Activated CD4-positive, alpha-beta T cell treated with anti-CD3 and anti-CD28 coated beads, Interleukin-2, amount 10 ng/mL, durations not matched to agents 24 days and 14 days (primary cell): Measurements from ENCODE around the gene LTBP2. TPM values are rescaled to one million over a fixed set of nuclear protein-coding genes. Genes with fewer than 3 reads are reported as not detected.

Experiments used
- DNase-seq: peaks from one replicate; pipeline ENCODE4 v3.0.0; 2022
- H3K27ac Mint-ChIP-seq: one replicate; pipeline ENCODE4 v1.8.0; 2022; ENCODE audit warnings: mild to moderate bottlenecking, mixed read lengths
- H3K27me3 Mint-ChIP-seq: one replicate; pipeline ENCODE4 v1.8.0; 2022; ENCODE audit warnings: mixed read lengths
- H3K36me3 Mint-ChIP-seq: one replicate; pipeline ENCODE4 v1.8.0; 2022; ENCODE audit warnings: low read depth, mild to moderate bottlenecking, mixed read lengths
- H3K4me1 Mint-ChIP-seq: one replicate; pipeline ENCODE4 v1.8.0; 2021; ENCODE audit warnings: mixed read lengths
- H3K4me3 Mint-ChIP-seq: one replicate; pipeline ENCODE4 v1.8.0; 2022; ENCODE audit warnings: mild to moderate bottlenecking, moderate library complexity, mixed read lengths
- H3K9me3 Mint-ChIP-seq: one replicate; pipeline ENCODE4 v1.8.0; 2021; ENCODE audit warnings: mixed read lengths
- intact Hi-C: fragments of 100-400 bp; cut with micrococcal nuclease; formaldehyde crosslinking; loops from one replicate; pipeline ENCODE4 v1.15.1; 2023
- total RNA-seq: library from RNA; stranded (reverse); gene quantifications from 2 replicates; pipeline ENCODE4 v1.2.3, GENCODE V29; 2022

The LTBP2 gene
- total RNA-seq, 1 donor from 2014 or later: 0.05 TPM

DNA sequence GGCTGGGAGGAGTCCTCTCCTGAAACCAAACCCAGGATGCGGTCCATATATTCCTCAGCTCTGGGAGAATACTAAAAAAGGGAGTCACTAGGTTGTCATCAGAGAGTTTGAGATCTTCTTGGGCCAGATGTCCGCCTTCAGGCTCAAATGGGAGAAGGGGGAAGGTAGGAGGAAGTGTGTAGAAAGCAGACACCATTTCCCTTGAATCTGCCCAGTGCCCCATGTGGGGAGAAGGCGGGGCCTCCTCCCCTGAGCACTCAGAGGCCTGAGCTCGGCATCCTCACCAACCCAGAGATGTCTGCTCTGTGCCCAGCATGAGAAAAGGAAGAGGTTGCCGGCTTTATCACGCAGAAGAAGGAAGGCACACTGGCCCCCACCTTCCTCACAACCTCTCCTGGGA is 37.3 kb downstream of the LTBP2 start:
- intact Hi-C loops: loop anchor here (5.0 kb wide), 1 partner anchor 43 kb away; no protein-coding TSS in a partner anchor
- Mint-ChIP-seq H3K9me3 (no peaks in the 10 kb centered on the region), H3K27me3 (peaks cover 18% of the 10 kb centered on the region), H3K27ac (no peak overlapping the region), H3K4me1 (peaks cover 37% of the 10 kb centered on the region), H3K4me3 (no peak overlapping the region), H3K36me3 (no peaks in the 10 kb centered on the region)
- DNase-seq: no peak

DNA sequence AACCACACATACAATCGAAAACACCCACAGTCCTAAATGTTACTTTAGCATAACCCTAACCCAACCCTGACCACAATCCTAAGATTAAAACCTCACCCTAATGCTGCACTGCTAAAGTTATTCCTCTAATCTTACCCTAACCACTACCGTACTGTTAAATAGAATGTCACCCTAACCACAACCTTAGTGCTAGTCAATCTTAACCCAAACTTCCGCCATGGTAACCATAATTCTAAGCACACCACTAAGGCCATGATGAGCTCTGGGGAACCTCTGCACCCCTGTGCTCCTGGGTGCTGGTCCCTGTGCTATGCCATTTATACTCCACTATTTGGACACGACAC is 38.0 kb downstream of the LTBP2 start:
- Mint-ChIP-seq H3K27ac (no peak overlapping the region), H3K27me3 (peaks cover 18% of the 10 kb centered on the region), H3K4me1 (peaks cover 31% of the 10 kb centered on the region), H3K4me3 (no peak overlapping the region), H3K36me3 (no peaks in the 10 kb centered on the region), H3K9me3 (no peaks in the 10 kb centered on the region)
- intact Hi-C loops: loop anchor here (5.0 kb wide), 1 partner anchor 43 kb away; no protein-coding TSS in a partner anchor
- peak; percentile 62 for DNase-seq

DNA sequence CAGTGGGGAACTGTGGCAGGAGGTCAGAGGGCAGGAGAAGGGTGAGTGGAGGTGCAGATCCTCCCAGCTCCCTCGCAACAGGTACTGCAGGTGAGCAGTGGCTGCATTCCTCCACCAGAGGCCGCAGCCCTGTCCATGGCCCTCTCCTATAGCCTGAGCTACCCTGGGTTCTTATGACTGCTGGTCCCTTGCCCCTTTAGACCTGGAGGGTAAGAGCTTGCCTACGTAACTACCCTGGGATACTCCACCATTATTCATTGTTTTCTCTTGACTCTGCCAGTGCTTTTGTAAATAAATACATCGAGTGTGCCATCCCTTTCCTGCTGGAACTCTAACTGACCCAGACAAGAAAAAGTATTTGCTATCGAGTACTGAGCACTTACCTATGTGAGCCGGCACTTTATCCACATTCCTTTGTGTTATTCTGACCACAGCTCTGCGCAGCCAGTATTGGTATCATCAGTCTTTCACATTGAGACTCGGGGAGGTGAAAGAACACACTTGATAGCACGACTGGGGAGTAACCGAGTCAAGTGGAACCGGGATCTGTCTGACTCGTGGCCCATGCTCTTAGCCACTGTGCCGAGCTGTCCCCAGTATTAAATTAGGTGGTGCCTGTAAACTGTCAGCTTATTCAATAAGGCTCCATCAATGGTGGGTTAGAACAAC is 38.5 kb downstream of the LTBP2 start:
- no peak overlapping the region for H3K4me3 Mint-ChIP-seq
- no peaks in the 10 kb centered on the region for H3K9me3 Mint-ChIP-seq
- H3K27me3 Mint-ChIP-seq: peaks cover 18% of the 10 kb centered on the region
- intact Hi-C loops: loop anchor here (5.0 kb wide), 1 partner anchor 44 kb away; no protein-coding TSS in a partner anchor
- H3K36me3 Mint-ChIP-seq: no peaks in the 10 kb centered on the region
- no peak for DNase-seq
- no peak overlapping the region for H3K27ac Mint-ChIP-seq
- peaks cover 30% of the 10 kb centered on the region for H3K4me1 Mint-ChIP-seq

DNA sequence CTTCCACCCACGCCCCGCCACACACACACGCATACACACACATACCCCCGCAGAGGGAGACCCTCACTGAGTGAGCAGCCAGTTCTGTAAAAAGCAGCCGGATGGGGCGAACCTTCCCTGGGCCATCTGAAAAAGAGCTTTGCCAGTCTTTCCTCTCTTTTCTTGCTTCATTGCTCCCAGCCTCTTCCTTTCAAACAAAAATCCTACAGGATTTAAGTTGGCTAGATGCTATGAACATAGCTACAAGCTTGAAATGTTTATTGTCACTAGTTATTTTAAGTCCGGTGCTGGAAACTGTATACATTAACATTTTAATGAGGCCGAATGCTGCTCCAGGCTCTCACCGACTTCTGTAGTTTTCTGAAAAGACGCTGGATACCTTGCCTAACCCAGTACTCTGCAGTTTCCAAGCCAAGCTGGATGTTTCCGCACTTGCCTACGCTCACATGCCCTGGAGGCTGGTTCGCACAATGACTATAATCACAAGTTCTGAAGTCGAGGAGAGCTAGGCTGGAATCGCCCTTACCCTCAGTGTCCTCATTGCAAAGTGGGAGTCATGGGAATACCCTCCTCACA is 39.2 kb downstream of the LTBP2 start:
- Mint-ChIP-seq H3K27me3 (peaks cover 22% of the 10 kb centered on the region), H3K4me1 (peaks cover 26% of the 10 kb centered on the region), H3K4me3 (no peak overlapping the region), H3K36me3 (no peaks in the 10 kb centered on the region), H3K9me3 (no peaks in the 10 kb centered on the region), H3K27ac (no peak overlapping the region)
- intact Hi-C loops: loop anchor here (5.0 kb wide), 1 partner anchor 44 kb away; no protein-coding TSS in a partner anchor
- DNase-seq: no peak

DNA sequence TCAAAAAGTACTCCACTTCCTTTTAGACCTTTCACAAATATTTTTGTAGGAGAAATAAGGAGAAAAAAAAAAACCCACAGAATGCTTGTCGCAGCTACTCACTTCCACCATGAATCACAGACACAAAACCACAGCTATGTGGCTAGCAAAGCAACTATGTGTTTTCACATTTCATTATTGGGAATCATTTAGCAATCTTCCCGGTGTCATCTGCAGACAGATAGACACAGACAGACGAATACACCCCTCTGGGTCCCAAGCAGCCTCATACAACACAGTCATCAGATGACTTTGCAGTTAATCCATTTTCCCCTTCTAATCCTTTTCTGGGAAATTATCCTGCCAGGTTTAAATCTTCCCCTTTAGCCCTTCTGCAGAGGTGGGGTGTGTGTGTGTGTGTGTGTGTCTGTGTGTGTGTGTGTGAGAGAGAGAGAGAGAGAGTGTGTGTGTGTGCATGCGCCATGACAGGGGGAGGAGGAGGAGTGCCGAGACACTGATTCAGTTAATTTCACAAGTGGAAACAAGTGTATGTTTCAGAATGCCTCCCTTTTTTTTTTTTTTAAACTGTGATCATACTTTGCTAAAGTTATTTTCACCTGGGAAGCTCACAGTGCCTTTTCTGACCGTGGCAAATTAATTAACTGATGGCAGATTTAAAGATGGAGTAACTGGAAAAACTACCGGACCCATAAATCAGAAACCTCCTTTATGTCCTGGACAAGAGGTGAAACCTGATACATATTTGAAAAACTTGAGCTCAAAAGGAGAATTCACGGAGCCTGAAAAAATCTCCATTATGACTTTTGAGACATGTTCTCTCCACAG is 39.9 kb downstream of the LTBP2 start:
- H3K4me3 Mint-ChIP-seq: peak overlapping the region; percentile 22
- H3K36me3 Mint-ChIP-seq: no peaks in the 10 kb centered on the region
- H3K27me3 Mint-ChIP-seq: peaks cover 19% of the 10 kb centered on the region
- H3K27ac Mint-ChIP-seq: peak overlapping the region; percentile 82
- intact Hi-C loops: loop anchor here (5.0 kb wide), 1 partner anchor 45 kb away; no protein-coding TSS in a partner anchor
- no peak for DNase-seq
- peaks cover 26% of the 10 kb centered on the region for H3K4me1 Mint-ChIP-seq
- H3K9me3 Mint-ChIP-seq: no peaks in the 10 kb centered on the region

DNA sequence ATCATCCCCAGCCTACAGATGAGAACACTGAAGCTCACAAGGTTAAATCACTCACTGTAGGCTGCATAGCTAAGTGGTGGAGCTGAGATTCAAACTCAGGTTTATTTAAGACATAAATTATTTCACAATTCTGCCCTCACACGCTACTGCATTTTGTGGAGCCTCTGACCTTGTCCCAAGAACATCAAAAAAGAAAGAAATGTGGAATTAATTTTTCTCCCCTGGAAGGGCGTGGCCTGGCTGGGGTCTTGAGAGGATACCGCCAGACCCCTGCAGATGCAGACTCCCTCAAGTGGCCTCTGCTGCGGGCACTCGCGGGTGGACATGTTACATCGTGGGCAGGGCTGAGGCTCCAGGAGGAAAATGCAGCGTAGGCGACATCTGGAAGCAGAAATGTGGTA is 40.6 kb downstream of the LTBP2 start:
- H3K36me3 Mint-ChIP-seq: no peaks in the 10 kb centered on the region
- no peak overlapping the region for H3K27ac Mint-ChIP-seq
- intact Hi-C loops: loop anchor here (5.0 kb wide), 1 partner anchor 46 kb away; no protein-coding TSS in a partner anchor
- H3K4me1 Mint-ChIP-seq: peaks cover 26% of the 10 kb centered on the region
- H3K4me3 Mint-ChIP-seq: peak overlapping the region; percentile 31
- H3K27me3 Mint-ChIP-seq: peaks cover 16% of the 10 kb centered on the region
- DNase-seq: no peak
- H3K9me3 Mint-ChIP-seq: no peaks in the 10 kb centered on the region

DNA sequence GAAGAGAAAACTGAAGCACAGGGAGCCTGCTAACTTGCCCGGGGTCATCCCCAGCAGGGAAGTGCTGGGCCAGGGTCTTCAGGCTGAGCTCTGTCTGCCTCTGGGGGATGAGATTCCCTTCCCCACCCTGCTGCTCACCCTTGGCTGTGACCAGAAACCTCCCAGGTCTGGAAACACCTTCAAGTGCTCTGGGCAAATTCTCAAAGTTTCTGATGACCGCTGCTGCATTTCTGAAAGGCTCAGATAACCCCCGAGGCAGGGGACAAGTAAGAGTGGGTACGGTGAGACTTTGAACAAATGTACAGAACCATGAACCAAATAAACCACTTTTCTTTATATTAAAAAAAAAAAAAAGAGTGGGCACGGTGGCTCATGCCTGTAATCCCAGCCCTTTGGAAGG is 41.3 kb downstream of the LTBP2 start:
- no peaks in the 10 kb centered on the region for H3K9me3 Mint-ChIP-seq
- no peak overlapping the region for H3K4me3 Mint-ChIP-seq
- H3K36me3 Mint-ChIP-seq: no peaks in the 10 kb centered on the region
- intact Hi-C loops: loop anchor here (5.0 kb wide), 1 partner anchor 47 kb away; no protein-coding TSS in a partner anchor
- peaks cover 18% of the 10 kb centered on the region for H3K27me3 Mint-ChIP-seq
- DNase-seq: no peak
- peaks cover 25% of the 10 kb centered on the region for H3K4me1 Mint-ChIP-seq
- H3K27ac Mint-ChIP-seq: no peak overlapping the region

DNA sequence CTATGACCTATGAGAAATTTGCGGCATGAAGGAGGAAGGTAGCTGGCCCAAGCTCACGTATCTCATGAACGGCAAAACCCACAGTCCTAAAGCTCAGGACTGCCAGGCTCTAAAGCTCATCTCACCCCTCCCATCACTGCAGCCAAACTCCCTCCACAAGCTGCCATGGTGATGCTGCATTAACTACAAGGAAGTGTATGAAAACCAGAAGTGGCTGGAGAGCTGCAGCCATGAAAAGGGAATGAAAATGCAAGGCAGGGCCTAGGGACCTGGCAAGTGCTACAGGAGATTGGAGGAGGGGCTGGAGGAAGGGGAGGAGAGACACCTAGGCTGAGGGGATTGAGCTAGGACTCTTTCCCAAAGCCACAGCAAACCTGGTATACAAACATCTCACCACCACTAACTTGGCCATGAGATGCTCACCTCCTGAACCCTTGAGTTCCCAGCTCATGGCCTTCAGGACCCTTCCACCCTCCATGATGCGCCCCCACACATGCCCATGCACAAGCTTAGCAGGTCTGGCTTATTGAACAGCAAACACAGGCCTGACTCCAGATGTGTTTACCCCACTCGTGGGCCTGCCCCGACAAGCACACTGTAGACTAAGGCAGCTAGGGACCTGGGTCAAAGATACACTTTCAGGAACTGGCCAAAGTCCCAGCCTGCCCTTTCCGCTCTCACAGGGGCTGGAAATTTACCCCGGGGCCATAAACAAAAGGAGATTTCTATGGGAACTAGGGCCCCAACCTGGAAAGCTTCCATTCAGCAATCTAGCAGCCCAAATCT is 42.0 kb downstream of the LTBP2 start:
- Mint-ChIP-seq H3K9me3 (no peaks in the 10 kb centered on the region), H3K4me1 (peaks cover 25% of the 10 kb centered on the region), H3K4me3 (no peak overlapping the region), H3K27ac (no peak overlapping the region), H3K36me3 (no peaks in the 10 kb centered on the region), H3K27me3 (peaks cover 22% of the 10 kb centered on the region)
- intact Hi-C loops: loop anchor here (5.0 kb wide), 1 partner anchor 47 kb away; no protein-coding TSS in a partner anchor
- DNase-seq: no peak

DNA sequence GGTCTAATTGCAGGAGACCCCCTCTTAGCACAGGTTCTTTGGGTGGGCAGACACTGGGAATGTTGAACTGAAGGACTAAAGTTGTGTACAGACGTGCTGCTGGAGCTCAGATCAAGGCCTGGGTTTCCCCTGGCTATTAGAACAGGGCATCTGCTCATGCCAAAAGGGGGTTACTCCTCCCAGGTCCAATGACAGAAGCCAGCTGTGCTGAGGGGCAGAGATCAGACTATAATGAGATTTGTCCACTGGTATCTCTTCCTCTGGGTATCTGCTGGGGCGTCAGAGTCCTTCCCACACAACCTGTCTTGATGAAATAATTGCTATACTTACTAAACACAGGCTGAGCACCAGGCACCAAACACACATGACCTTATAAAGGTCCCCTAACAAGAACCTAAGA is 42.6 kb downstream of the LTBP2 start:
- no peaks in the 10 kb centered on the region for H3K9me3 Mint-ChIP-seq
- intact Hi-C loops: no loop called here
- H3K27me3 Mint-ChIP-seq: peaks cover 24% of the 10 kb centered on the region
- no peaks in the 10 kb centered on the region for H3K36me3 Mint-ChIP-seq
- H3K27ac Mint-ChIP-seq: no peak overlapping the region
- peaks cover 21% of the 10 kb centered on the region for H3K4me1 Mint-ChIP-seq
- no peak for DNase-seq
- H3K4me3 Mint-ChIP-seq: no peak overlapping the region

DNA sequence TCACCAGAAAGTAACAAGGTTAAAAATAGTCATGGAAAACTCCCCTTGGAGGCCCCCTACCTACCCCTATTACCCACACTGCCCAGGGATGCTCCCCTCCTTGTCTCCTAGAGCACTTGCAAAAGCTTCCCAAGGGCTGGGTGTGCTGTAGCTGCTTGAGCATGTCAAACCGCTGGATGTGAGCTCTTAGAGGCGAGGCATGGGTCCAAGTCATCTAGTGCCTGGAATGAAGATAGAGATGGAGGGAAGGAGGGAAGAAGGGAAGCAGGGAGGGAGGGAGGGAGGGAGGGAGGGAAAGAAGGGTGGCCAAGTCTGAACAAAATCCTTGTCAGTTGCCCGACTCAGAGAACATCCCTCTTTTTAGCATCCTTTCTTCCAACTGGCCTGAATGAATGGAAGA is 43.1 kb downstream of the LTBP2 start:
- intact Hi-C loops: no loop called here
- Mint-ChIP-seq H3K27me3 (peaks cover 24% of the 10 kb centered on the region), H3K36me3 (no peaks in the 10 kb centered on the region), H3K9me3 (no peaks in the 10 kb centered on the region), H3K4me1 (peaks cover 17% of the 10 kb centered on the region), H3K27ac (no peak overlapping the region), H3K4me3 (no peak overlapping the region)
- DNase-seq: no peak

DNA sequence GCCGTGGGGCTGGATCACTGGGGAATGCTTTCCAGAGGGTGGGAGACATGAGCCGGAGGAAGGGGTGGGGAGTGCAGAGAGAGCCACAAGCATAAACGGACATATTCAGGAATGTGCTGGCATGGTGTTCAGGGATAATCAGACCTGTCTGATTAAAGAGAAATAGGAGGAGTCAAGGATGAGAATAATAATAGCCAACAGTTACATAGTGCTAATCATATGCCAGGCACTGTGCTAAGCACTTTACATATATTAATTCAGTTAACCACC is 43.7 kb downstream of the LTBP2 start:
- Mint-ChIP-seq H3K27ac (no peak overlapping the region), H3K27me3 (peaks cover 22% of the 10 kb centered on the region), H3K4me1 (peaks cover 13% of the 10 kb centered on the region), H3K4me3 (no peak overlapping the region), H3K36me3 (no peaks in the 10 kb centered on the region), H3K9me3 (no peaks in the 10 kb centered on the region)
- intact Hi-C loops: no loop called here
- DNase-seq: no peak

DNA sequence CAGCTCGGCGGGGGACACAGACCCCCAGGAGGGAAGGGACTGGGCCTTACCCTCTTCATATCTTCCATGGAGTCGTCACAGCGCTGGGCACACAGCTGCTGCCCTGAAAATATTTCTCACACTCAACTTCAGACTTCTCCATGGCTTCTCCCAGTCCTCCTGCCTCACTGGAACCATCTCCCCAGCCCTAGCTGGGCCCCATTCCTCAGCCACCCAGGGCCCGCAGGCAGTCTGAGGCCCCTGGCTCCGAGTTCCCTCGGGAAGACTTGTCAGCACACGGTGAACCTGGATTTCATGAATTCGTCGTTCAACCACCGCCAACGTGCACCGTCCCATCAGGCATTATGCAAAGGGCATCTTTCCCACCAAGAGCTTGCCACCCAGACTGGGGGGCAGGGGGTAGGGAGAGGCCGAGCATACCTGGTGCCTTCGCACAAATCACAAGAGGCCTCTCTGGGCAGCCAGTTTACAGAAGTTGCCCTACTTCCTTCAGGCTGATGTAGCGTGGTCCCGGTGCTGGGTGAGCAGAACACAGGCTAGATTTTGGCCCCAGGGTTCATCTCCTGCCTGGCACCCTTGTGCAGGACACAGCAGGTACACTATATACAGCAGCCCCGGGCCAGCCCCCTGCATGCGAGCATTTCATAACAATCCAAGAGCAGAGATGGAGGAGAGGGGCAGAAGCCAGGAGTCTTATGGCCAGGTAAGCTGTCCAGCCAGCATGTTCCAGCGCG is 44.2 kb downstream of the LTBP2 start:
- Mint-ChIP-seq H3K27ac (no peak overlapping the region), H3K9me3 (no peaks in the 10 kb centered on the region), H3K4me3 (no peak overlapping the region), H3K4me1 (peaks cover 13% of the 10 kb centered on the region), H3K27me3 (peaks cover 22% of the 10 kb centered on the region), H3K36me3 (no peaks in the 10 kb centered on the region)
- intact Hi-C loops: no loop called here
- no peak for DNase-seq

DNA sequence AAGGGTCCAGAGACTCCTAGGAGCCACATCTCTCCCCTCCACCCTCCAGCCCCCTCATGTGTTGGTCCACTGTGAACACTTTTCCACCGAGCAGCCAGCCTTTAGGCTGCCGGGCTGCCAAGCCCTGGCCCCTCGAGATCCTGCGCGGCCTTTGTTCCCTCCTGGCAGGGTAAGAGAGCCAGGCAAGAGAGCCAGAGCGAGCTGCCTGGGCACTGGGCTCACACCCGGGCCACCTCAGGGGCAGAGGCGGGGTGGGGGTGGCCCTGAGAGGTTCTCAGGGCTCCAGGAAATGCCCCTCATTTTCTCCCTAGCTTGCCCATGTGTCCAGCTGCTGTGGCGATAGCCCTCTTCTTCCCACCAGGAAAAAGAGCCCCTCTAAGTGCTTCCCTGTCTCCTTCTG is 44.8 kb downstream of the LTBP2 start:
- no peaks in the 10 kb centered on the region for H3K9me3 Mint-ChIP-seq
- no peak overlapping the region for H3K27ac Mint-ChIP-seq
- H3K36me3 Mint-ChIP-seq: no peaks in the 10 kb centered on the region
- DNase-seq: no peak
- intact Hi-C loops: no loop called here
- peaks cover 19% of the 10 kb centered on the region for H3K27me3 Mint-ChIP-seq
- H3K4me1 Mint-ChIP-seq: peaks cover 8% of the 10 kb centered on the region
- H3K4me3 Mint-ChIP-seq: no peak overlapping the region
